SK-N-SH (cell line): ENCODE data around the gene HDAC7. TPM values are rescaled to one million over a fixed set of nuclear protein-coding genes. Genes with fewer than 3 reads are reported as not detected.

Experiments used
- CTCF ChIA-PET: fragments of 300-600, 350-600 bp; formaldehyde crosslinking; extraction: SDS; loops from one replicate; lab custom pipeline; 2021; lab: Yijun Ruan, JAX
- POLR2A ChIA-PET: fragments of 350-600 bp; sonication (Branson Sonifier 250); formaldehyde crosslinking; extraction: SDS; loops from one replicate; lab custom pipeline; 2020; ENCODE audit warnings: antibody characterized with exemption, inconsistent platforms; lab: Yijun Ruan, JAX
- DNase-seq: peaks from one replicate; pipeline ENCODE4 v3.0.0; 2012
- H2AFZ ChIP-seq: fragments of 200-600 bp; sonication (generic); 2 replicates; pipeline ENCODE4 v1.8.1; 2016; ENCODE audit warnings: antibody characterized with exemption, mild to moderate bottlenecking, low read depth
- H3F3A ChIP-seq: fragments of 200-600 bp; sonication (generic); replicated peaks from 2 replicates; pipeline ENCODE3; 2016; ENCODE audit warnings: antibody characterized with exemption, mild to moderate bottlenecking; ENCODE audit not compliant: insufficient read depth
- H3K27ac ChIP-seq, 2 experiments: fragments of 200-500 bp in 1 of 2; fragments of 200-600 bp in 1 of 2; sonication (Bioruptor generic) in 1 of 2; sonication (generic), shearing (Covaris generic) in 1 of 2; 2 replicates each; pipeline versions ENCODE4 v1.5.1 to v1.6.1; 2014 to 2016; ENCODE audit warnings: low read depth in 2 of 2, inconsistent platforms in 1 of 2, low read length in 1 of 2, mild to moderate bottlenecking in 1 of 2, mixed read lengths in 1 of 2
- H3K27me3 ChIP-seq: fragments of 200-600 bp; sonication (generic), shearing (Covaris generic); 2 replicates; pipeline ENCODE4 v1.6.1; 2016; ENCODE audit warnings: mixed run types; ENCODE audit not compliant: insufficient read depth
- H3K36me3 ChIP-seq, 2 experiments: fragments of 200-500 bp in 1 of 2; fragments of 200-600 bp in 1 of 2; sonication (Bioruptor generic) in 1 of 2; sonication (generic) in 1 of 2; replicated peaks in 1 of 2; 2 replicates each; pipeline versions ENCODE3 to v1.5.1; 2014 to 2016; ENCODE audit warnings: low read length in 1 of 2, mild to moderate bottlenecking in 1 of 2; ENCODE audit not compliant: insufficient read depth in 2 of 2, control insufficient read depth in 1 of 2
- H3K4me1 ChIP-seq, 2 experiments: fragments of 200-500 bp in 1 of 2; fragments of 200-600 bp in 1 of 2; sonication (Bioruptor generic) in 1 of 2; sonication (generic), shearing (Covaris generic) in 1 of 2; 2 replicates each; pipeline versions ENCODE4 v1.5.1 to v1.6.1; 2014 to 2016; ENCODE audit warnings: low read depth in 1 of 2, low read length in 1 of 2, mixed run types in 1 of 2; ENCODE audit not compliant: insufficient read depth in 2 of 2, control insufficient read depth in 1 of 2
- H3K4me2 ChIP-seq: fragments of 200-600 bp; sonication (generic), shearing (Covaris generic); 2 replicates; pipeline ENCODE4 v1.6.1; 2017; ENCODE audit warnings: mixed run types
- H3K4me3 ChIP-seq, 2 experiments: fragments of 200-500 bp in 1 of 2; fragments of 200-600 bp in 1 of 2; sonication (Bioruptor generic) in 1 of 2; sonication (generic), shearing (Covaris generic) in 1 of 2; 2 replicates each; pipeline versions ENCODE4 v1.5.1 to v1.8.1; 2014 to 2016; ENCODE audit warnings: low read depth in 2 of 2, inconsistent platforms in 1 of 2, low read length in 1 of 2, mild to moderate bottlenecking in 1 of 2, mixed read lengths in 1 of 2, moderate library complexity in 1 of 2
- H3K79me2 ChIP-seq: fragments of 200-600 bp; sonication (generic); 2 replicates; pipeline ENCODE4 v1.8.1; 2017; ENCODE audit warnings: mild to moderate bottlenecking; ENCODE audit not compliant: insufficient read depth
- H3K9ac ChIP-seq: fragments of 200-600 bp; sonication (generic); 2 replicates; pipeline ENCODE4 v1.6.1; 2017; ENCODE audit warnings: mixed run types
- H3K9me2 ChIP-seq: fragments of 200-600 bp; sonication (generic); 2 replicates; pipeline ENCODE4 v1.6.1; 2017; ENCODE audit warnings: mixed run types
- H3K9me3 ChIP-seq: fragments of 200-600 bp; sonication (generic); 2 replicates; pipeline ENCODE4 v1.6.1; 2017; ENCODE audit warnings: mixed run types, mild to moderate bottlenecking, moderate library complexity
- H4K20me1 ChIP-seq: fragments of 200-600 bp; sonication (generic); 2 replicates; pipeline ENCODE4 v1.6.1; 2017; ENCODE audit warnings: mild to moderate bottlenecking, mixed run types; ENCODE audit not compliant: insufficient read depth
- ELF1 ChIP-seq: IDR thresholded peaks from 2 replicates; pipeline ENCODE4 v1.4.0; 2012
- FOXJ3 ChIP-seq: sonication (generic); formaldehyde crosslinking; IDR thresholded peaks from 2 replicates; pipeline ENCODE4 v1.5.1; 2020; ENCODE audit warnings: mild to moderate bottlenecking, missing genetic modification reagents
- GATA2 ChIP-seq: sonication (generic); formaldehyde crosslinking; IDR thresholded peaks from 2 replicates; pipeline ENCODE4 v1.5.0; 2020; ENCODE audit warnings: mild to moderate bottlenecking, missing genetic modification reagents
- JUND ChIP-seq: IDR thresholded peaks from 2 replicates; pipeline ENCODE4 v1.4.0; 2012
- MAX ChIP-seq: IDR thresholded peaks from 2 replicates; pipeline ENCODE4 v1.4.0; 2012; ENCODE audit warnings: low read depth
- NRF1 ChIP-seq: IDR thresholded peaks from 2 replicates; pipeline ENCODE4 v1.6.1; 2012; ENCODE audit warnings: low read depth, mild to moderate bottlenecking, low read length
- PBX3 ChIP-seq: IDR thresholded peaks from 2 replicates; pipeline ENCODE4; 2012
- RFX5 ChIP-seq: IDR thresholded peaks from 2 replicates; pipeline ENCODE4 v1.6.1; 2012; ENCODE audit warnings: mild to moderate bottlenecking, improper control_type of control experiment, low read length
- SMC3 ChIP-seq: IDR thresholded peaks from 2 replicates; pipeline ENCODE4 v1.6.1; 2012; ENCODE audit warnings: low read depth, low read length, improper control_type of control experiment
- YY1 ChIP-seq: IDR thresholded peaks from 2 replicates; pipeline ENCODE4 v1.4.0; 2012; ENCODE audit warnings: low read depth, mild to moderate bottlenecking
- WGBS: methylation state at CpG from one replicate; pipeline ENCODE4 v1.1.6; 2017; ENCODE audit warnings: low lambda C conversion rate; 5-methylcytosine and 5-hydroxymethylcytosine counted together
- polyA plus RNA-seq, 3 experiments: library from polyadenylated mRNA; depleted of rRNA; stranded (reverse); fragments of >200 nt; gene quantifications; 2 replicates each; pipeline ENCODE4 v1.2.3, GENCODE V29; 2012
- TF ChIP-seq, protein P1 (sequence below): IDR thresholded peaks from 2 replicates; pipeline ENCODE4 v1.6.1; 2012; ENCODE audit warnings: mild to moderate bottlenecking, low read depth, low read length, moderate library complexity

The HDAC7 gene
- polyA plus RNA-seq, 1 of the 3 experiments (the other 2 are of a cell fraction), result 51.0 TPM

DNA sequence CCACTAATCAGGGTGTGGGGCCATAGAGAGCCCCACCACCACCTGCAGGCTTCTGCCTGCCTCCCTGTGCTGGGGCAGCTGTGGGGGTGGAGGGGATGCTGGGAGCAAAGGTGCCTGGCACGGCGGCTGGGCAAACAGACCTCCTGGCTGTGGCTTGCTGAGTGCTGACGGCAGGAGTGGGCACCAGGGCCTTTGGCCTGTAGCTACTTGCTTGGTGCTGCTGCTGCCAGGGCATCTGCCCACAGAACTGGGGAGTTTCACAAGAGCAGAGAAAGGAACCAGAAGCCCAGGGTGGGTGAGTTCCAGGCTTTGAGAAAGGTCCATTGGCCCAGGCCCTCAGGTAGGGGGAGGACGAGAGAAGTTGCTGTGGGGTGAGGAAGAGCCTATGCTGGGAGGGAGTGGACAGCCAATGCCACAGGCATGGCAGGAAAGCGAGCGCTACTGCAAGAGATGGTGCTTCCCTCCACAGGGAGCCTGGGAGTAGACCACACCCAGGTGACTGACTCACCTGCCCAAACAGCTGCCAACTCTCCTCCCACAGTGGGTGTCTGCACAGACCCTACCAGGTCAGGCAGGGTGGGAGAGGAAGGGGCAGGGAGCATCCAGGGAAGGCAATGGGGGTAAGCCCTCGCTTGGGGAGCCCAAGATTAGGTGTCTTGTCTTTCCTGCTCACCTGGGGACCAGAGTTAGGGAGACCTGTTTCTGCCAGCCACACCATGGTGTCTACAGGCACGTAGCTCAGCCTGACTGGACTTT is 39.0 kb upstream of the HDAC7 start:
- Histone ChIP-seq H2AFZ (no peak overlapping the region), H3K9me2 (no peaks in the 10 kb centered on the region), H4K20me1 (no peaks in the 10 kb centered on the region), H3K79me2 (no peaks in the 10 kb centered on the region), H3K4me3 (no peak overlapping the region), H3K4me1 (no peaks in the 10 kb centered on the region; a peak in 1 of 4 replicates), H3K27me3 (no peaks in the 10 kb centered on the region), H3F3A (no peaks in the 10 kb centered on the region), H3K27ac (no peak overlapping the region), H3K9ac (no peak overlapping the region), H3K36me3 (no peaks in the 10 kb centered on the region), H3K4me2 (no peak overlapping the region), H3K9me3 (no peaks in the 10 kb centered on the region)
- CTCF ChIA-PET, result interaction anchor here (1.1 to 1.8 kb wide), 3 partner anchors 12 to 760 kb away, joined by 3 to 7 read pairs (median 4); no protein-coding TSS in a partner anchor
- POLR2A ChIA-PET, result no interaction called here
- DNase-seq, result no peak
- 69% methylated on average over 6 of the region's 8 CpGs for WGBS
- TF ChIP-seq SMC3 (no peak), GATA2 (no peak), JUND (no peak), NRF1 (no peak), ELF1 (no peak), PBX3 (no peak), RFX5 (no peak), YY1 (no peak), FOXJ3 (CRISPR knock-in tag) (no peak), MAX (no peak)
- TF ChIP-seq, protein P1, sequence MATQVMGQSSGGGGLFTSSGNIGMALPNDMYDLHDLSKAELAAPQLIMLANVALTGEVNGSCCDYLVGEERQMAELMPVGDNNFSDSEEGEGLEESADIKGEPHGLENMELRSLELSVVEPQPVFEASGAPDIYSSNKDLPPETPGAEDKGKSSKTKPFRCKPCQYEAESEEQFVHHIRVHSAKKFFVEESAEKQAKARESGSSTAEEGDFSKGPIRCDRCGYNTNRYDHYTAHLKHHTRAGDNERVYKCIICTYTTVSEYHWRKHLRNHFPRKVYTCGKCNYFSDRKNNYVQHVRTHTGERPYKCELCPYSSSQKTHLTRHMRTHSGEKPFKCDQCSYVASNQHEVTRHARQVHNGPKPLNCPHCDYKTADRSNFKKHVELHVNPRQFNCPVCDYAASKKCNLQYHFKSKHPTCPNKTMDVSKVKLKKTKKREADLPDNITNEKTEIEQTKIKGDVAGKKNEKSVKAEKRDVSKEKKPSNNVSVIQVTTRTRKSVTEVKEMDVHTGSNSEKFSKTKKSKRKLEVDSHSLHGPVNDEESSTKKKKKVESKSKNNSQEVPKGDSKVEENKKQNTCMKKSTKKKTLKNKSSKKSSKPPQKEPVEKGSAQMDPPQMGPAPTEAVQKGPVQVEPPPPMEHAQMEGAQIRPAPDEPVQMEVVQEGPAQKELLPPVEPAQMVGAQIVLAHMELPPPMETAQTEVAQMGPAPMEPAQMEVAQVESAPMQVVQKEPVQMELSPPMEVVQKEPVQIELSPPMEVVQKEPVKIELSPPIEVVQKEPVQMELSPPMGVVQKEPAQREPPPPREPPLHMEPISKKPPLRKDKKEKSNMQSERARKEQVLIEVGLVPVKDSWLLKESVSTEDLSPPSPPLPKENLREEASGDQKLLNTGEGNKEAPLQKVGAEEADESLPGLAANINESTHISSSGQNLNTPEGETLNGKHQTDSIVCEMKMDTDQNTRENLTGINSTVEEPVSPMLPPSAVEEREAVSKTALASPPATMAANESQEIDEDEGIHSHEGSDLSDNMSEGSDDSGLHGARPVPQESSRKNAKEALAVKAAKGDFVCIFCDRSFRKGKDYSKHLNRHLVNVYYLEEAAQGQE, result no peak
